ENCODE data around the gene ACSL1.

- no peak for TF ChIP-seq CTCF (IDR thresholded peaks at IDR 0.05)
- no peak for TF ChIP-seq POLR2A (IDR thresholded peaks at IDR 0.05)
Observed at GRCh38 chr4:184752496-184753275, 73.1 kb downstream of the ACSL1 start.
